ENCODE data around the gene ICAM1. TPM values are rescaled to one million over a fixed set of nuclear protein-coding genes. Genes with fewer than 3 reads are reported as not detected.
"Not testable (repeated sequence)": the region's sequence is repeated elsewhere in the genome, so short reads cannot be mapped to it uniquely, and the experiment has no call there.

ICAM1 gene
- total and polyA plus RNA-seq, 11 donors = 6.0 to 87.6 (median 9.7) TPM

GRCh38 chr19:10238172-10238783 is 32.6 kb upstream of the ICAM1 start:
- H3K27me3 ChIP-seq = no peaks in the 10 kb centered on the region
- peaks cover 0 to 37% (median 15%) of the 10 kb centered on the region in 12 donors for H3K4me1 ChIP-seq
- no peaks in the 10 kb centered on the region for H3K36me3 ChIP-seq
- H3K9me3 ChIP-seq = no peaks in the 10 kb centered on the region
- intact Hi-C loops (cut with DNase I) = loop anchor here in 2 of 10 donors (5.0 kb wide), 1 partner anchor 46 kb away; the partner anchor contains the start of gene DNMT1 (in 2 of the 2)
- ATAC-seq (peak; percentile 17 to 81 (median 56)), DNase-seq (peak; percentile 59 to 87 (median 81))
- WGBS, 4 donors = 59 to 64% (median 62%) methylated on average over 11 to 12 of the region's 12 CpGs
- H3K4me3 ChIP-seq = no peak overlapping the region
- H3K27ac ChIP-seq = peak overlapping the region in 6 of 12 donors; percentile 2 to 75 (median 54)
- TF ChIP-seq CTCF (IDR thresholded peaks at IDR 0.05) = no peak
- no peak for TF ChIP-seq POLR2A (IDR thresholded peaks at IDR 0.05)

GRCh38 chr19:10241826-10242449 is 29.0 kb upstream of the ICAM1 start:
- not testable (repeated sequence) for H3K4me3 ChIP-seq, ATAC-seq, H3K36me3 ChIP-seq, H3K27ac ChIP-seq, DNase-seq, H3K27me3 ChIP-seq, H3K9me3 ChIP-seq
- WGBS, 4 donors = 93 to 97% (median 96%) methylated on average over 11 of the region's 11 CpGs
- H3K4me1 ChIP-seq = peaks cover 0 to 16% (median 5%) of the 10 kb centered on the region in 12 donors
- intact Hi-C loops (cut with DNase I) = loop anchor here in 2 of 10 donors (10.0 kb wide), 2 partner anchors 47 to 127 kb away; partner anchors contain the start of genes EIF3G (in 2 of the 2), P2RY11 (in 2 of the 2) and DNMT1 (in 1 of the 2)

GRCh38 chr19:10243606-10244005 is 27.3 kb upstream of the ICAM1 start:
- ATAC-seq = no peak
- TF ChIP-seq POLR2A (IDR thresholded peaks at IDR 0.05) (no peak), CTCF (IDR thresholded peaks at IDR 0.05) (no peak)
- H3K4me3 ChIP-seq = no peak overlapping the region
- no peaks in the 10 kb centered on the region for H3K27me3 ChIP-seq
- peaks cover 0 to 2% (median 0%) of the 10 kb centered on the region in 12 donors for H3K4me1 ChIP-seq
- intact Hi-C loops (cut with DNase I) = loop anchor here in 2 of 10 donors (10.0 kb wide), 2 partner anchors 49 to 129 kb away; partner anchors contain the start of genes EIF3G (in 2 of the 2), P2RY11 (in 2 of the 2) and DNMT1 (in 1 of the 2)
- no peaks in the 10 kb centered on the region for H3K36me3 ChIP-seq
- 92 to 97% (median 96%) methylated on average over 2 to 7 of the region's 7 CpGs for WGBS, 4 donors
- no peak overlapping the region for H3K27ac ChIP-seq
- H3K9me3 ChIP-seq = no peaks in the 10 kb centered on the region
- DNase-seq = no peak

- intact Hi-C loops (cut with DNase I) = loop anchor here in 4 of 10 donors (5.0 to 10.0 kb wide), 3 partner anchors 51 to 313 kb away; partner anchors contain the start of genes EIF3G (in 2 of the 4), P2RY11 (in 2 of the 4) and DNMT1 (in 1 of the 4)
- Histone ChIP-seq H3K4me3 (no peak overlapping the region), H3K4me1 (peaks cover 0 to 7% (median 0%) of the 10 kb centered on the region in 12 donors), H3K36me3 (no peaks in the 10 kb centered on the region), H3K27me3 (no peaks in the 10 kb centered on the region), H3K27ac (no peak overlapping the region), H3K9me3 (no peaks in the 10 kb centered on the region)
- DNase-seq (no peak), ATAC-seq (no peak)
- 83 to 89% (median 87%) methylated on average over 9 of the region's 9 CpGs for whole genome bisulfite sequencing, 4 donors
- TF ChIP-seq CTCF (IDR thresholded peaks at IDR 0.05) = no peak
- no peak for TF ChIP-seq POLR2A (IDR thresholded peaks at IDR 0.05)
Observed at GRCh38 chr19:10245189-10245939, 25.6 kb upstream of the ICAM1 start.

All from heart left ventricle (tissue), 16 donors.